ENCODE results near the gene TASOR2. TPM values are rescaled to one million over a fixed set of nuclear protein-coding genes. Genes with fewer than 3 reads are reported as not detected.

Gene TASOR2
- polyA plus RNA-seq, 1 experiment, result 54.1 TPM

- no peak overlapping the region for H3K27ac ChIP-seq (ENCODE audit: low read depth, low read length)
- no peak for DNase-seq (ENCODE audit: low read depth, low spot score)
- POLR2A ChIA-PET, result interaction anchor here (0.6 kb wide), 1 partner anchor 36 kb away, joined by 4 read pairs; no protein-coding TSS in a partner anchor
- no peaks in the 10 kb centered on the region; the same call in 1 of the 2 replicates for H3K9me3 ChIP-seq (ENCODE audit: control insufficient read depth, insufficient read depth, low read length)
- CTCF ChIA-PET, result interaction anchor here (0.6 kb wide), 2 partner anchors 121 to 180 kb away, joined by 3 to 5 read pairs; partner anchors contain the start of gene GDI2
- peak overlapping the region; percentile 67 for H3K4me3 ChIP-seq (ENCODE audit: low read depth, low read length)
- no peaks in the 10 kb centered on the region for H3K27me3 ChIP-seq (ENCODE audit: control insufficient read depth, insufficient read depth, low read length)
- no peak for TF ChIP-seq CTCF (IDR thresholded peaks at IDR 0.05; ENCODE audit: low read depth, low read length)
Measured at GRCh38 chr10:5692461-5693358, 8.1 kb downstream of the TASOR2 start.

GRCh38 chr10:5694573-5694972, 9.9 kb downstream of the TASOR2 start:
- POLR2A ChIA-PET, result no interaction called here
- CTCF ChIA-PET, result no interaction called here
- no peak for TF ChIP-seq CTCF (IDR thresholded peaks at IDR 0.05; ENCODE audit: low read depth, low read length)
- Histone ChIP-seq H3K4me3 (ENCODE audit: low read depth, low read length) (no peak overlapping the region), H3K9me3 (ENCODE audit: control insufficient read depth, insufficient read depth, low read length) (no peaks in the 10 kb centered on the region; the same call in 1 of the 2 replicates), H3K27ac (ENCODE audit: low read depth, low read length) (no peak overlapping the region), H3K27me3 (ENCODE audit: control insufficient read depth, insufficient read depth, low read length) (no peaks in the 10 kb centered on the region)
- no peak for DNase-seq (ENCODE audit: low read depth, low spot score)

GRCh38 chr10:5697342-5697741, 12.7 kb downstream of the TASOR2 start:
- no peak overlapping the region for H3K4me3 ChIP-seq (ENCODE audit: low read depth, low read length)
- CTCF ChIA-PET, result no interaction called here
- no peaks in the 10 kb centered on the region; the same call in 1 of the 2 replicates for H3K9me3 ChIP-seq (ENCODE audit: control insufficient read depth, insufficient read depth, low read length)
- no peak overlapping the region for H3K27ac ChIP-seq (ENCODE audit: low read depth, low read length)
- TF ChIP-seq CTCF (IDR thresholded peaks at IDR 0.05; ENCODE audit: low read depth, low read length), result no peak
- POLR2A ChIA-PET, result no interaction called here
- DNase-seq (ENCODE audit: low read depth, low spot score), result no peak
- H3K27me3 ChIP-seq (ENCODE audit: control insufficient read depth, insufficient read depth, low read length), result no peaks in the 10 kb centered on the region

GRCh38 chr10:5698062-5698461, 13.4 kb downstream of the TASOR2 start:
- POLR2A ChIA-PET, result no interaction called here
- TF ChIP-seq CTCF (IDR thresholded peaks at IDR 0.05; ENCODE audit: low read depth, low read length), result no peak
- H3K27me3 ChIP-seq (ENCODE audit: control insufficient read depth, insufficient read depth, low read length), result no peaks in the 10 kb centered on the region
- no peak overlapping the region for H3K4me3 ChIP-seq (ENCODE audit: low read depth, low read length)
- no peaks in the 10 kb centered on the region for H3K9me3 ChIP-seq (ENCODE audit: control insufficient read depth, insufficient read depth, low read length)
- DNase-seq (ENCODE audit: low read depth, low spot score), result no peak
- CTCF ChIA-PET, result no interaction called here
- H3K27ac ChIP-seq (ENCODE audit: low read depth, low read length), result no peak overlapping the region

GRCh38 chr10:5708356-5708755, 23.7 kb downstream of the TASOR2 start:
- no peak overlapping the region for H3K4me3 ChIP-seq (ENCODE audit: low read depth, low read length)
- POLR2A ChIA-PET, result no interaction called here
- no peak for DNase-seq (ENCODE audit: low read depth, low spot score)
- H3K9me3 ChIP-seq (ENCODE audit: control insufficient read depth, insufficient read depth, low read length), result no peaks in the 10 kb centered on the region
- no peaks in the 10 kb centered on the region for H3K27me3 ChIP-seq (ENCODE audit: control insufficient read depth, insufficient read depth, low read length)
- no peak overlapping the region for H3K27ac ChIP-seq (ENCODE audit: low read depth, low read length)
- TF ChIP-seq CTCF (IDR thresholded peaks at IDR 0.05; ENCODE audit: low read depth, low read length), result no peak
- CTCF ChIA-PET, result interaction anchor here (0.6 to 1.9 kb wide), 2 partner anchors 72 to 79 kb away, joined by 5 to 6 read pairs; no protein-coding TSS in a partner anchor

Data from AG04450 (cell line).